Rectal smooth muscle tissue (tissue), 1 donor: Measurements from ENCODE around the gene ATL2.
"Not testable (repeated sequence)": the region's sequence is repeated elsewhere in the genome, so short reads cannot be mapped to it uniquely, and the experiment has no call there.

ENCODE experiments used
- H3K27ac ChIP-seq: one replicate; pipeline ENCODE4 v1.7.0; 2013; ENCODE audit warnings: low read depth, low read length, inconsistent platforms
- H3K27me3 ChIP-seq: one replicate; pipeline ENCODE4 v1.7.0; 2013; ENCODE audit warnings: low read length; ENCODE audit not compliant: control insufficient read depth, insufficient read depth
- H3K36me3 ChIP-seq: one replicate; pipeline ENCODE4 v1.7.0; 2013; ENCODE audit warnings: low read length; ENCODE audit not compliant: control insufficient read depth, insufficient read depth
- H3K4me1 ChIP-seq: one replicate; pipeline ENCODE4 v1.7.0; 2013; ENCODE audit warnings: low read length; ENCODE audit not compliant: control insufficient read depth, insufficient read depth
- H3K4me3 ChIP-seq: one replicate; pipeline ENCODE4 v1.7.0; 2013; ENCODE audit warnings: low read length
- H3K9ac ChIP-seq: one replicate; pipeline ENCODE4 v1.7.0; 2013; ENCODE audit warnings: low read length

Gene ATL2

DNA sequence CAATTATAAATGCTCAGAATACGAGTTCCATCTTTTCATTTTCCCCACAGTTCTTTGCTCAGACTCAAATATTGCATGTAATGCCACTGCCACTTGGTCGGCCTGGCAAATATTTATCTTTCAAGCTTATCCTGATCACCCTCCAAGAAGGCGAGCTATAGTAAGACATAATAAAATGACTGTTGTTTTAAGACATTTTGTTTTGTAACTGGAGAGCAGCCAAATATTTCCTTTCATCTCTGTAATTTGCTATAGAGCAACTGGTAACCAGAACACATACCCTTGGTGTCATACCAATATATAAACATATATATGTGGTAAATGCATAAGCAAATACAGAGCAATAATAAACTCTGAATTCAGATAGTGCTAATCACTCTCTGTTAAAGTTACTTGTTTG, 7.3 kb upstream of the ATL2 start:
- Histone ChIP-seq H3K4me1 (no peaks in the 10 kb centered on the region), H3K27me3 (no peaks in the 10 kb centered on the region), H3K9ac (no peak overlapping the region), H3K36me3 (no peaks in the 10 kb centered on the region), H3K4me3 (no peak overlapping the region), H3K27ac (peak overlapping the region; percentile 51)

DNA sequence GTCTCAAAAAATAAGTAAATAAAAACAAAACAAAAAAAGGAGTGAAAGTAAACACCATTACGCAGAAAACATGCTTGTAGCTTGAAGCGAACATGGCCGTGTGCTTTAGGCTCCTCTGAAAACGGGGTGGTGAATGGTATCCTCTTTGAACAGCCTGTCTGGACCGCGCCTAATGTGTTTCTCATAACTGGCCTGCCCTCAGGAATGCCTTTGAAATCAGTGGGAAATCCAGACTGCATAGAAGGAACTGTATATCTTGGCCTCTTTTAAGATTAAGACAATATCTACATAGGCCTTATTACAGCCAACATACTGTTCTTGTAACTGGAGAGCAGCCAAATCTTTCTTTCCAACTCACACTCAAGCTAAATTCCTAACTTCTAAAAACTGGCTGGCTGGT, 6.7 kb upstream of the ATL2 start:
- not testable (repeated sequence) for H3K4me3 ChIP-seq, H3K27me3 ChIP-seq, H3K36me3 ChIP-seq, H3K9ac ChIP-seq, H3K4me1 ChIP-seq
- peak overlapping the region; percentile 51 for H3K27ac ChIP-seq

DNA sequence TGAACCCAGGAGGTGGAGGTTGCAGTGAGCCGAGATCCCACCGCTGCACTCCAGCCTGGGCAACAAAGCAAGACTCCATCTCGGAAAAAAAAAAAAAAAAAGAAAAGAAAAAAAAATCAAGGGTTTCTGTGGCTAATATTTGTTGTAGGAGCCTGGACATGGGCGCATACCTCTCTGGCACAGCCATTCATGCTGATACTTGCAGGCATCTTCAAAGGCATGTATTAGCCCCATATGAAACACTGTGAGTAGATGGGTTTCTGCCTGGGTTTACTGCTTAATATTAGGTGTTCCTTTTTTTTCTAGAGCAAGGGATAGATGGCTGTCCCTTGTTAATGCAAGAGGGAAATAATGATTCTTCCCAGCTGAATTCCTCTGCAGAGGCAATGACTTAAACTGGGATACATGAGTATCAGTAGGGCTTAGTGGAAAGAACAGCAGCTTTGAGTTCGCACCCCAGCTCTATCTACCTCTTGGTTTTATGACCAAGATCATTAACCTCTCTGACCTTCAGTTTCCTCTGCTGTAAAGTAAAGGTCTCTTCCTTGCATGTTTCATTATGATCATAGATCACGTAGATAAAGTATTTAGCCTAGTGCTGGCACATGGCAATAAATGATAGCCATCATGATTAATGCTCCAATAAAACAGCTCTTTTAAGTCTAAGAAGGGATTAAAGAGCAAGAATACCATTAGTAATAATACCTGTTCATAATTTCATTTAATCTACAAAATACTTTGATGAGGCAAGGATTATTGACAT, 4.5 kb upstream of the ATL2 start:
- Histone ChIP-seq H3K36me3 (no peaks in the 10 kb centered on the region), H3K27ac (no peak overlapping the region), H3K9ac (no peak overlapping the region), H3K4me3 (no peak overlapping the region), H3K4me1 (no peaks in the 10 kb centered on the region), H3K27me3 (no peaks in the 10 kb centered on the region)

DNA sequence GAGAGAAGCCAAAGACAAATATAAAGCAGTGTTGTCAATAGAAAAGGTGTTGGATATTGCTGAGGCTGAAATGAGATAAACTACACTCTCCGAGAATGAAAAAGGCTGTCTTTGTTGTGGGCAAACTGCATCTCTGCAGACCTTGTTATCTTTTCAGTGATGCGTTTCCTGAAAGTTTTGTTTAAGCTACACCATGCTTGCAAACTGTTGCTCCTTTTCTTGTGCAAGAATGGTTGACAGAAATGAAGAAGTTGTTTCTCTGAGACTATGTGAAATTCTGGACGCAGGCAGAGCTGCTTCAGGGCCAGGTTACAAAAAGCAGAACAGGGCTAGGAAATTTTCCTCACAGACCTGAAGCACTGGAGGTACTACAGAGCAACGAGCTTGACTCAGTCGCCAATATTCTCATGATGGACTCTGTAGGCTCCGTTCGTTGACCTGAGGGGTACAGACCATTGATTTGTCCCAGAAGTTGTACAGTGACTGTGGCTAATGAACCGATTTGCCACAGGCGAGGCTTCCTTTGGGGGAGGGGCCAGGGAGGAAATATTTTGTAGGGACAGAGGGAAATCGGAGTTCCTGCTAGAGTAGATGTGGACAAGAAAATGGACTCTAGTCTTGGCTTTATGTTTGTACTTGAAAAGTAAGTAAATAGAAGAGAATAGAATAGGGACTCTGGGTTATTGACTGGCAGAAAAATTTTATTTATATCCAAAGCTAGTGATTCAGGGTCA, 3.5 kb upstream of the ATL2 start:
- H3K9ac ChIP-seq: no peak overlapping the region
- no peaks in the 10 kb centered on the region for H3K36me3 ChIP-seq
- no peak overlapping the region for H3K4me3 ChIP-seq
- no peaks in the 10 kb centered on the region for H3K4me1 ChIP-seq
- no peaks in the 10 kb centered on the region for H3K27me3 ChIP-seq
- no peak overlapping the region for H3K27ac ChIP-seq

DNA sequence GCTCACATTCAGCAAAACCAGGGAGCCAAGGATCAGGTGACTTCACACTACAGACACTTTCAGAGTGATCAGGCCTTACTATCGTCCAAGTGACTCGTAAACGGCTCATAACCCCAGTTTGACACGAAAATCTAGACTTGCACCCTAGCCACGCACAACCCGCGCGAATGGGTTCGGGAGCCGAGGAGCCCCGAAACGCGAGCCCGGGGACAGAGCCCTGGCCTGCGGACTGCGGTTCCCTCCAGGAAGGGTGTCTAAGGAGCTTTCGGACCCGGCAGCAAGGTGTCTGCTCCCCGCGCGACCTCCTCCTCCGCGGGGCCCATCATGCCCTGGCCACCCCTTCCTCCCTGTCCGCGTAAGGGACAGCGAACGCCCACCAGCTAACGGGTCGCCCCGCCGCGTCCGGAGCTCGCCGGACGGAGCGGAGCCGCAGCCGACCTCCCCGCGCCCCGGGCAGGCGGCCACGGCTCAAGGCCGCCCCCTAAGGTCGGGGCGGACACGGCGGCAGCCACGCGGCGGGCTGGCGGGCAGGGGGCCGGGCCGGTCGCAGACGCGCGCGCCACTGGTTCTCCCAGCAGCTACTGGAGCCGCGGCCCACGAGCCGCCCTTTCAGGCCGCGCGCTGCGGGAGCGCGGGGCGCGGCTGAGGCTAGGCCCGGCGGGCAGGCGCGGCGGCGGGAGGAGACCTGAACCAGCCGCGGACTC, 575 bp downstream of the ATL2 start:
- Histone ChIP-seq H3K4me3 (peak overlapping the region; percentile 97), H3K27ac (peak overlapping the region; percentile 99), H3K27me3 (no peaks in the 10 kb centered on the region), H3K4me1 (peaks cover 19% of the 10 kb centered on the region), H3K36me3 (no peaks in the 10 kb centered on the region), H3K9ac (peak overlapping the region; percentile 92)

DNA sequence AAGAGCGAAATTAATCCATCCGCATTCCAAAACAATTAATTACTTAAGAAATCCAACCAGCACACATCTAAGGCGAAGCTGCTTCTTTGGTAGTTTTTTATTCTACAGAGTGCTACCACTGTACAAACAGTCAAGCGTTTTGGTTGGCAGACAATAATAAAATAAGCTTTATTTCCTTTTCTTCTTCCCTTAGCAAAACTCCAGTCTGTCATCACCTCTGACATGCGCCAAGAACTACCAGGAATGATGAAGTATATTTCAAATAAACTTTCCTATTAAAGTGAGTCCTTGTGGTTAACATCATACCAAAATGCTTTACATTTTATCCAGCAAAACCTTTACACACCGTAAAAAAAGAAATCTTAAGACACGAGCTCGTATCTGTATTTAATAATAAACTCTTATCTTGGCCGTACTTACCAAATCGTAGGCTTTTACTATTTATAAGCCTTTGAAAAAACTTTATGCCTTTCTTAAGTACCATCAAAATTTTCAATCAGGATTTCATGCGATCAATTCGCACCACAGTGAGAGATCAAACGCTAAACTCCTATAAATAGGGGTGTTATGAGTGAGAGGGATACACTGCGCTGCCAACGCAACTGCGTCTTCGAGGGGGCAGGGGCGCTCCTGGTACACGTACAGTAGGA, 1.3 kb downstream of the ATL2 start:
- no peaks in the 10 kb centered on the region for H3K27me3 ChIP-seq
- peaks cover 19% of the 10 kb centered on the region for H3K4me1 ChIP-seq
- H3K36me3 ChIP-seq: no peaks in the 10 kb centered on the region
- H3K27ac ChIP-seq: peak overlapping the region; percentile 99
- H3K4me3 ChIP-seq: peak overlapping the region; percentile 97
- H3K9ac ChIP-seq: peak overlapping the region; percentile 92

DNA sequence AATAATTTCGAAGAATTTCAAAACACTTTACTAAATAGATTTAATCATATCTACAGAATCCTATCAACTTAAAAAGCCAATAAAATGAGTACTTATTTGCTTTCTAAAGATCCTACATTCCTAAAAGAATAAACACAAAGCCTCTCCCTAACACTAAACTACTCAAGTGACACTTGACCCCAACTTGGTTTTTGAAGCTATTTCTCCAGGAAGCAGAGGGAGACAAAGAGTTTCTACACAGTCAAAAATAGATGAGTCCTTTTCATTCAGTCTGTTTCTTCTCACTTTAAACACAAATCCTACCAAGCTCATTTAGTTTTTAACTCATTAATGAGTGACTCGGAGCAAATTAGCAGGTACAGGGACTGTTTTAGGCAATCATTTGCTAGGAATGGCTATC, 2.1 kb downstream of the ATL2 start:
- Histone ChIP-seq H3K4me1 (peaks cover 19% of the 10 kb centered on the region), H3K27ac (peak overlapping the region; percentile 99), H3K4me3 (peak overlapping the region; percentile 97), H3K27me3 (no peaks in the 10 kb centered on the region), H3K9ac (no peak overlapping the region), H3K36me3 (no peaks in the 10 kb centered on the region)

DNA sequence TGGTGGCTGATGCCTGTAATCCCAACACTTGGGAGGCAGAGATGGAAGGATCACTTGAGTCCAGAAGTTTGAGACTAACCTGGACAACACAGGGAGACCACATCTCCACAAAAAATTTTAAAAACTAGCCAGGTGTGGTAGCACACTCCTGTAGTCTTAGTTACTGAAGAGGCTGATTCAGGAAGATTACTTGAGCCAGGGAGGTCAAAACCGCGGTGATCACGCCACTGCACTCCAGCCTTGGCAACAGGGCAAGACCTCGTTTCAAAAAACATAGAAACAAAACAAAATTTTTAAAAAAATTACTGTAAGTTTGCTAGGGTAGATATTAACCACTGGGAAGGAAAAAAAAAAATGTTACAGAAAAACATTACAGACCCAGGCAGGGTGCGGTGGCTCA, 5.8 kb downstream of the ATL2 start:
- Histone ChIP-seq H3K9ac (no peak overlapping the region), H3K4me1 (peaks cover 22% of the 10 kb centered on the region), H3K27ac (no peak overlapping the region), H3K4me3 (no peak overlapping the region), H3K36me3 (no peaks in the 10 kb centered on the region), H3K27me3 (no peaks in the 10 kb centered on the region)

DNA sequence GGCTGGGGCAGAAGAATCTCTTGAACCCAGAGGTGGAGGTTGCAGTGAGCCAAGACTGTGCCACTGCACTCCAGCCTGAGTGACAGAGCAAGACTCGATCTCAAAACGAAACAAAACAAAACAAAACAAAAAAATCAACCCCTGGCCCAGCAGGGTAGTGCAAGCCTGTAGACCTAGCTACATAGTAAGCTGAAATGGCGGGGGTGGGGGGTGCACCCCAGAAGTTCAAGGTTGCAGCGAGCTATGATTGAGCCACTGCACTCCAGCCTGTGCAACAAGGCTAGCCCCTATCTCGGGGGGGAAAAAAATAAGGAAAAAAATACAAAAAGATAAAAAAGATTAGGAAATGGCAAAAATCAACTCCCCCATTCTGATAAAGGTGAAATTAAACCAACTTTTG, 6.4 kb downstream of the ATL2 start:
- peaks cover 27% of the 10 kb centered on the region for H3K4me1 ChIP-seq

DNA sequence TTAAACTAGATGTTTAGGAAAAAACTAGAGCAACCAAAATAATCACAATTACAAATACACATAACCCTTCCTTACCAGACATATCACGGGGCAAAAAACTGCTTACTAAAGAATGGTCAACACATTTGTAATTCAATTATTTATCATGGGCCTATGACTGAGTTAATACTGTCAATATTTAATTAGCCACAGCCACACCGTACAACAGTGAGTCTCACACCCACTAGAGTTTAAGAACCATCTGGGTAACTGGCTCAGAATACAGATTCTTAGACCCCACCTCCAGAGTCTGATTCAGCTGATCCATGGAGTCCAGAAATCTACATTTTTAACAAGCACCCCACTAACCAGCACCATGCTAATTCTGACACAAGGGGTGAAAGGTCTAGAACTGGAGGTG, 14.8 kb downstream of the ATL2 start:
- Histone ChIP-seq H3K9ac (no peak overlapping the region), H3K27ac (no peak overlapping the region), H3K36me3 (no peaks in the 10 kb centered on the region), H3K4me3 (no peak overlapping the region), H3K27me3 (no peaks in the 10 kb centered on the region), H3K4me1 (peaks cover 11% of the 10 kb centered on the region)

More for the DNA sequence above, 6.4 kb downstream of the ATL2 start:
- Histone ChIP-seq H3K36me3 (no peaks in the 10 kb centered on the region), H3K27me3 (no peaks in the 10 kb centered on the region), H3K9ac (no peak overlapping the region), H3K4me3 (no peak overlapping the region), H3K27ac (no peak overlapping the region)

DNA sequence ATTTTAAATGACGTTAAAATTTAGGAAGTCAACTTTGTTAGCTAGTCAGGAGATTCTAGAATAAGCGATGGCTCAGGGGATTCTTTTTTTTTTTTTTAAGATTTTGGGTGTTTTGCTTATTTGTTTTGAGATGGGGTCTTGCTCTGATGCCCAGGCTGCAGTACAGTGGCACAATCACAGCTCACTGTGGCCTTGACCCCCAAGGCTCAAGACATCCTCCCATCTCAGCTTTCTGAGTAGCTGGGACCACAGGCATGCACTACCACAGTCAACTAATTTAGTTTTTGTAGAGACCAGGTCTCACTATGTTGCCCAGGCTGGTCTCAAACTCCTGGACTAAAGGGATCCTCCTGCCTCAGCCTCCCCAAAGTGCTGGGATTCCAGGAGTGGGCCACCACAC, 16.9 kb downstream of the ATL2 start:
- H3K27ac ChIP-seq: no peak overlapping the region
- H3K4me3 ChIP-seq: no peak overlapping the region
- peaks cover 2% of the 10 kb centered on the region for H3K4me1 ChIP-seq
- no peak overlapping the region for H3K9ac ChIP-seq
- H3K27me3 ChIP-seq: no peaks in the 10 kb centered on the region
- H3K36me3 ChIP-seq: no peaks in the 10 kb centered on the region

DNA sequence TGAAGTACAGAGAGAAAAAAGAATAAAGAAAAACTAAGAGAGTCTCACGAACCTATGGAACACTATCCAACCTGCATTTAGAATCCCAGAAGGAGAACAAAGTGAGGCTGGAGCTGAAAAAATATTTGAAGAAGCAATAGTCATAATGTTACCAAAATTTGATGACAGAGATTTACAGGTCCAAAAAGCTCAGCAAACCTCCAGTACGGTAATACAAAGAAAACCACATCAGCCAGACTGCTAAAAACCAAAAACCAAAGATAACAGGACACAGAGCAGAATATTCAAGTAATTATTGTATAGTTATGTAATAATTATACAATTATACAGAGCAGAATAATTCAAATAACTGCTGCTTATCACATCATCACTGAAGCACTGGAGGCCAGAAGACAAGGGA, 23.7 kb downstream of the ATL2 start:
- H3K27me3 ChIP-seq: no peaks in the 10 kb centered on the region
- H3K36me3 ChIP-seq: no peaks in the 10 kb centered on the region
- no peak overlapping the region for H3K9ac ChIP-seq
- H3K4me3 ChIP-seq: no peak overlapping the region
- peaks cover 4% of the 10 kb centered on the region for H3K4me1 ChIP-seq
- no peak overlapping the region for H3K27ac ChIP-seq
